SH-SY5Y (cell line): ENCODE measurements around the gene FAM89B.

ENCODE experiments used
- GATA2 ChIP-seq: IDR thresholded peaks from 2 replicates; pipeline ENCODE4 v1.6.1; 2011; ENCODE audit warnings: mild to moderate bottlenecking, low read depth, low read length
- GATA3 ChIP-seq: IDR thresholded peaks from 2 replicates; pipeline ENCODE4 v1.6.1; 2011; ENCODE audit warnings: low read depth, mild to moderate bottlenecking, low read length, moderate library complexity

DNA sequence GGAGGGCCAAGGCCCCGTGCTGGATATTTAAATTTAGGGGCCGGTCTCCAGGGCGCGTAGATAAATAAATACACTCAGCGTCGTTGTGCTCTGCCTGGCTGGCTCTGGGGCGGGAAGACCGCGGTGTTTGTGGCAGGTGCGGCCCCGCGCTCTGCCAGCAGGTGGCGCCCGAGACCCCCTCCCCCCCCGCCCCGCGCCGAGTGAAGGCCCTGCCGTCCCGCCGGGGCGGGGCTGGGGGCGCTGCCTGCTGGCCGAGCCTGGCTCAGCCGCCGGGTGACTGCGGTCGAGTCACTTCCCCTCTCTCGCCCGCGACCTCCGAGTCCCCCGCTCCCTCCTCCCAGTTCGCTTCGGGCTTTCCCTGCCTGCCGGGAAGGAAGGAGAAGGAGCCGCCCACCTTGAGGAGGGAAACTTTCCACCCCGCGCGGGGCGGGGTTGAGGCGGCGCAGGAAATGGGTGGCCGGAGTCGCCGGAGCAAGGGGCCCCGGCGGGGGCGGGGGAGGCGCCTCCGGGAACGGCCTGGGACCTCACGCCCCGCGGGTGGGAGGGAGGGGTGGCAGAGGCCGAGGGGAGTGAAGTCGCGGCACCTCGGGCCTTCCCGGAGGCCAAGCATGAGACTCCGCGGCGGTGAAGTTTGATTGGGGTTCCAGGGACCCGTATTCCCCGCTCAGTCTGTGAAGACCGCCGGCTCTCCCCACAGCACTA, 1.9 kb downstream of the FAM89B start:
- no peak for TF ChIP-seq GATA3
- no peak for TF ChIP-seq GATA2
